H1 (cell line): ENCODE measurements around the gene SLC35F1.

Experiments used
- ASH2L ChIP-seq: fragments of 200-600, 300-600 bp; sonication (generic); IDR thresholded peaks from one replicate; pipeline ENCODE4 v1.7.1; 2017; ENCODE audit warnings: low read length
- CEBPB ChIP-seq: IDR thresholded peaks from 2 replicates; pipeline ENCODE4 v1.6.1; 2012; ENCODE audit warnings: low read depth, low read length
- MAFK ChIP-seq: IDR thresholded peaks from 2 replicates; pipeline ENCODE4 v1.6.1; 2012; ENCODE audit warnings: low read depth, mild to moderate bottlenecking, improper control_type of control experiment, low read length
- POLR2A ChIP-seq, 2 experiments: IDR thresholded peaks; 1 replicate in 1 of 2; 2 replicates in 1 of 2; pipeline ENCODE4 v1.6.1; 2011; ENCODE audit warnings: low read depth in 2 of 2, low read length in 2 of 2, mild to moderate bottlenecking in 2 of 2; ENCODE audit errors: control extremely low read depth in 1 of 2
- POLR2AphosphoS5 ChIP-seq: IDR thresholded peaks from 2 replicates; pipeline ENCODE4 v1.6.1; 2011; ENCODE audit warnings: low read depth, low read length
- RAD21 ChIP-seq, 2 experiments: IDR thresholded peaks in 1 of 2; conservative IDR thresholded peaks in 1 of 2; 2 replicates each; pipeline ENCODE4 v1.6.1; 2011; ENCODE audit warnings: low read depth in 2 of 2, low read length in 2 of 2, improper control_type of control experiment in 1 of 2, inconsistent platforms in 1 of 2, mild to moderate bottlenecking in 1 of 2, moderate library complexity in 1 of 2
- RFX5 ChIP-seq: IDR thresholded peaks from 2 replicates; pipeline ENCODE4 v1.6.1; 2011; ENCODE audit warnings: low read depth, low read length, improper control_type of control experiment, borderline replicate concordance
- TAF1 ChIP-seq: IDR thresholded peaks from 2 replicates; pipeline ENCODE4 v1.6.1; 2011; ENCODE audit warnings: mild to moderate bottlenecking, low read depth, low read length
- TF ChIP-seq, protein P1 (sequence below), 3 experiments: IDR thresholded peaks; 1 replicate in 2 of 3; 2 replicates in 1 of 3; pipeline versions ENCODE4 v1.5.1 to v1.6.1; 2011; ENCODE audit warnings: low read length in 3 of 3, mild to moderate bottlenecking in 3 of 3, inconsistent platforms in 2 of 3, low read depth in 1 of 3, moderate library complexity in 1 of 3; ENCODE audit not compliant: insufficient read depth in 1 of 3; ENCODE audit errors: control extremely low read depth in 1 of 3
- TF ChIP-seq, protein P2 (sequence below): IDR thresholded peaks from 2 replicates; pipeline ENCODE4 v1.6.1; 2012; ENCODE audit warnings: inconsistent platforms

DNA sequence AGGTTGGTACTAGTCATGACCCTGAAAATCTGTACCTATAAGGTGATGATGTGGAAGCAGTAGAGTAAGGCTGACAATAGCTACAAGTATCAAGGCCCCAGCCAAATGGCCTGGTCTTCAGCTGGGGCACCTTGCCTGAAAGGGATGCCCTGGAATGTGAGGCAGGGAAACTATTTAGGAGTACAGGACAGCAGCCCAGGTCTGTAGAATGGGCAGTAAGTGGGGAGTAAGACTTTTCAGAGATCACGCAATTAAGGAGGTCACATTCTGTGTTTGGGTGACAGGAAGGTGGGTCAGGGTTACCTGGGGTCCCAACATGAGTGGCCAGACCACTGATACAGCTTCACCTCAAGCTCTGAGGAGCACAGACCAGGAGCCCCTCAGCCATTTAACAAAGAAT is 9.4 kb downstream of the SLC35F1 start:
- TF ChIP-seq, protein P1, sequence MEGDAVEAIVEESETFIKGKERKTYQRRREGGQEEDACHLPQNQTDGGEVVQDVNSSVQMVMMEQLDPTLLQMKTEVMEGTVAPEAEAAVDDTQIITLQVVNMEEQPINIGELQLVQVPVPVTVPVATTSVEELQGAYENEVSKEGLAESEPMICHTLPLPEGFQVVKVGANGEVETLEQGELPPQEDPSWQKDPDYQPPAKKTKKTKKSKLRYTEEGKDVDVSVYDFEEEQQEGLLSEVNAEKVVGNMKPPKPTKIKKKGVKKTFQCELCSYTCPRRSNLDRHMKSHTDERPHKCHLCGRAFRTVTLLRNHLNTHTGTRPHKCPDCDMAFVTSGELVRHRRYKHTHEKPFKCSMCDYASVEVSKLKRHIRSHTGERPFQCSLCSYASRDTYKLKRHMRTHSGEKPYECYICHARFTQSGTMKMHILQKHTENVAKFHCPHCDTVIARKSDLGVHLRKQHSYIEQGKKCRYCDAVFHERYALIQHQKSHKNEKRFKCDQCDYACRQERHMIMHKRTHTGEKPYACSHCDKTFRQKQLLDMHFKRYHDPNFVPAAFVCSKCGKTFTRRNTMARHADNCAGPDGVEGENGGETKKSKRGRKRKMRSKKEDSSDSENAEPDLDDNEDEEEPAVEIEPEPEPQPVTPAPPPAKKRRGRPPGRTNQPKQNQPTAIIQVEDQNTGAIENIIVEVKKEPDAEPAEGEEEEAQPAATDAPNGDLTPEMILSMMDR (IDR thresholded peaks at IDR 0.05; ENCODE audit: control extremely low read depth in 1 of 3, insufficient read depth in 1 of 3, low read depth in 1 of 3, low read length in 3 of 3), result no peak
- TF ChIP-seq RAD21 (IDR thresholded peaks at IDR 0.05 in 1 of 2, conservative IDR thresholded peaks at IDR 0.05 in 1 of 2; ENCODE audit: low read depth in 2 of 2, low read length in 2 of 2) (no peak), CEBPB (no peak), POLR2AphosphoS5 (no peak), RFX5 (no peak), ASH2L (no peak), MAFK (no peak), POLR2A (IDR thresholded peaks at IDR 0.05; ENCODE audit: control extremely low read depth in 1 of 2, low read depth in 2 of 2, low read length in 2 of 2) (no peak), TAF1 (no peak)
- TF ChIP-seq, protein P2, sequence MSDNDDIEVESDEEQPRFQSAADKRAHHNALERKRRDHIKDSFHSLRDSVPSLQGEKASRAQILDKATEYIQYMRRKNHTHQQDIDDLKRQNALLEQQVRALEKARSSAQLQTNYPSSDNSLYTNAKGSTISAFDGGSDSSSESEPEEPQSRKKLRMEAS, result no peak
